GM18519 (cell line): ENCODE data around the gene GRIN2A.

ENCODE experiments used
- ATAC-seq: cut with Tn5 transposase; IDR thresholded peaks from one replicate; pipeline ENCODE4 v1.9.1; 2021; ENCODE audit warnings: mild to moderate bottlenecking, moderate library complexity; ENCODE audit not compliant: unreplicated experiment, low FRiP score

GRIN2A gene

GRCh38 chr16:10040136-10041080 is 141.8 kb downstream of the GRIN2A start:
- ATAC-seq: no peak

DNA sequence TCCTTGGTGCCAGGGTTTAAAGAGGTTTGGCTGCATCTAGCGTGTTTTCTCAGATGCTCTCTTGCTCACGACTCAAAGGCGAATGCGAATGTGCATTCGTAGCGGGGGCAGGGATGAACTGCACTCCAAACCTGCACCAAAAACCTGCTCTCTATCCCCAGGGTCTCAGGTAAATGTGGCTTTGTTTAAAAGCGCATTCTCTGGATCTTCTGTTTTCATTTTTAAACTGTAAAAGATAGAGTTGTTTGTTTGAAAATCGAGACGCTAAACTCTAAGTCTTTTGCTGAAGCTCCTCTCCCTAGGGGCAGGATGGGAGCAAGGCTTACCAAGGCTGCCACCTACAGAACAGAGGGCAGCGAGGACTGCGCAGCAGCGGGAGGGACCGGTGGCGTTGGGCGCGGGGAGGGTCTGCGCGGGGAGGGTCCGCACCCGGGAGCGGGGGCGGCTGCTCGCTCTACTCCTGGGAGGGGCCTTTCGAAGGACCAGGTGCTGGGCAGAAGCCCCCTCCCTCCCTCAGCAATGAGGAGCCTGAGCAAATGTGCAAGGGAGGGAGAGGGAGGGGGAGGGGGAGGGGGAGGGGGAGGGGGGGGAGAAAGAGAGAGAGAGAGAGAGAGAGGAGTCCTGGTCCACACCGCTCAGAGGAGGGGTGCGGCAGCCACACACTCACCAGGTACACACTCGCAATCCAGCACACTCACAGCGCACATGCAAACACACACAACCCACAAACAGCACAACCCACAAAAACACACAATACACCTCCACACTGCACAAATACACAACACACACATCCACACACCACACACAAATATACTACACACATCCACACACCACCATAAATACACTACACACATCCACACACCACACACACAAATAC is 142.8 kb downstream of the GRIN2A start:
- no peak for ATAC-seq

- ATAC-seq: no peak
Measured at GRCh38 chr16:10037751-10038150, 144.5 kb downstream of the GRIN2A start.

- ATAC-seq: no peak
Measured at GRCh38 chr16:10036956-10037355, 145.3 kb downstream of the GRIN2A start.

DNA sequence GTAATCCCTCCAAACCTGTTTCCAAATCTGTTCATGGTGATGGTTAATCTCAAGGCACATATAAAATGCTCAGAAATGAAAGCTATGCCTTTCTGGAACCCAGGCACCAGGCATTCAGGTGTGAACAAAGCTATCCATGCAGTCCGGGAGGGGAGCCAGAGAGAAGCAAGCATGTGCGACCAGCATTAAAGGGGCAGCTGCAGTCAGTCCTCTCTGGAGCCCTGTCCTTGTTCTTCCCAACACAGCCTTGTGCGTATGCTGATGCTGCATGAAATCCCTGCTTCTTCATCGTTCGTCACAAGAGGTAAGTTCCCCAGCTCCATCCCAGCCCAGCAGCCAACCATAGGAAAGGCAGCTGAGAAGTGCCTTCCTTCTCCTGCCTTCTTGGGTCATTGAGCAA is 148.7 kb downstream of the GRIN2A start:
- ATAC-seq: no peak

- ATAC-seq: no peak
Measured at GRCh38 chr16:10031955-10032354, 150.3 kb downstream of the GRIN2A start.

DNA sequence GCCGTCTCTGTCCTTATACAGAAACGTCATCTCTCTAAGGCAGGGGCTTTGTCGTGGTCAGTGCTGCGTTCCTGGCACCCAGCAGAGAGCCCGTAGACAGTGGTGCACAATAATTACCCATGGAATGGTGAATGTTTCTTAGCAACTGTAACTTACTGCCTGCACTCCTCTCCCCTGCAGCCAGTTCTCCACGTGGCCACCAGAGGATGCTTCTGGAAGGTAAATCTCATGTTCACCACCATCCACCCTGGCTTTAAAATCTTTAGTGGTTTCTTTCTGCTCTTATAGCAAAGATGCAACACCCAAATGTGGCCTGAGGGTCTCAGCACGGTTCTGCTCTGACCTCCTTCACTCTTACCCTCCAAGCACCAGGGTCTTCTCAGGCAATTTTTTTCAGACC is 150.8 kb downstream of the GRIN2A start:
- no peak for ATAC-seq

GRCh38 chr16:10028644-10029043 is 153.6 kb downstream of the GRIN2A start:
- ATAC-seq: no peak

DNA sequence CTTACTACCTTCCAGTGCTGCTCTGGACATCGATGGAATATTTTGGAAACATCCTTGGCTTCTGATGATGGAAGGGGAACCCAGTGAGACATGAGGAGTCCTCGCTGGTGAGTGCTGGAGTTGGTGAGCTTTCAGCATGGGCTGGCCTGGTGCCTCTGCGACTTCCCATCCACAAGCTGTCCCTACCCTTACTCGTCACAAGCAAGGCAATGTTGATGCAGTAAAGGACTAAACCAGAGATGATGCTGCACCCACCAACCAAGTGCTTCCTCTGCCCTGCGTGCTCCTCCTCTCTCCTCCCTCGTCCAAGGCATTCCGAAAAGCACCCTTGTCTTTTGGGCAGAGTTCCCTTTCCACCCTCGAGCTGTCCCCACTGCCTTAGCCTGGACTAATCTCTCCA is 154.7 kb downstream of the GRIN2A start:
- ATAC-seq: no peak

GRCh38 chr16:10026593-10026992 is 155.6 kb downstream of the GRIN2A start:
- no peak for ATAC-seq

DNA sequence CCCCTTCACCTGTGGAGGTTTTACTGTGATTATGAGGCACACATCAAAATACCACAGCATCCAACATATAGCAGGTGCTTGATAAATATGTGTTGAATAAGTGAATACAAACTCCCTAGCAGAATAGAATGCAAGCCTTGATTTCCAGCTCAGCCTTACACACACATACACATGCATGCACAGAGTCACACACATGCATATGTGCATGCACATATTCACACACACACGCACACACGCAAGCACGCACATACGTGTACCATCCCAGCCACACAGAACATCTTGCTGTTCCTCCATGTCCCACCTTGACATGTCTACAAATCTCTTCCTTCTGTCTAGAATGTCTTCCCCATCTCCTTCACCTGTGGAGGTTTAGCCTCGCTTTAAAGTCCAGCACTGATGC is 160.1 kb downstream of the GRIN2A start:
- ATAC-seq: no peak

DNA sequence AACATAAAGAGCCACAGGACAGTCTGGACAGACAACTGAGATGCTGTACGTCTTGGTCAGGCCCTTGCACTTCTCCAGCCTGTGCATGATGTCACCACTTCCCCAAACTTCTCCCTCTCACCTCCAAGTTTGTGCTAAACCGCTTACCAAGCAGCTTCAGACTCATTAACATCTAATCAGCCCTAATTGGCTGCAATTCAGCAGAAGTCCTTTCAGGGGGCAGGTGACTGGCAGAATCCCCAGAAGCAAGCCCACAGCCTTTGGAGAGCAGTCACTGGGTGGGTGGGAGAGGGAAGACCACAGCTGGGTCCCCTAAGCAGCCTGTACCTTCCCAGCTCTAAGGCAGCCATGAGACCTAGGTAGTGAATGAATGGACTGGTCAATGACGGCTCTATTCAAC is 161.4 kb downstream of the GRIN2A start:
- ATAC-seq: no peak

- ATAC-seq: no peak
Measured at GRCh38 chr16:10016752-10017151, 165.5 kb downstream of the GRIN2A start.

- no peak for ATAC-seq
Measured at GRCh38 chr16:10015397-10015796, 166.8 kb downstream of the GRIN2A start.

DNA sequence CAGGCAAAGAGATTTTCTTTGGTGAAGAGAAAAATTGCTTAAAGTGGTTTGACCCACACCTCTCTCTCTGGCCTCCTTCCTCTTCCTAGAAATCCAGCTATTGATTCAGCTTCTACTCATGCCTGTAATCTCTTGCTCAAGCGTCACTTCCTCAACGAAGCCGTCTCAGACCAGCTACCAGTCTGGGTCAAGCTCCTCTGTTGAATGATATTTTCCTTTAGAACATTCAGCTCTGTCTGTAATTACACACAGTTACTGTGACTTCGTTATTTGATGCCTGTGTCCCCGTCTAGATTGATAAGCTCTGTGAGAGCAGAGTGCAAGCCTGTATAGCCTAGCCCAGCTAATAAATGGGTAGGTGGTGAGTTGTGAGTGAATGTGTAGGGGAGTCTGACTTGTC is 168.5 kb downstream of the GRIN2A start:
- no peak for ATAC-seq

DNA sequence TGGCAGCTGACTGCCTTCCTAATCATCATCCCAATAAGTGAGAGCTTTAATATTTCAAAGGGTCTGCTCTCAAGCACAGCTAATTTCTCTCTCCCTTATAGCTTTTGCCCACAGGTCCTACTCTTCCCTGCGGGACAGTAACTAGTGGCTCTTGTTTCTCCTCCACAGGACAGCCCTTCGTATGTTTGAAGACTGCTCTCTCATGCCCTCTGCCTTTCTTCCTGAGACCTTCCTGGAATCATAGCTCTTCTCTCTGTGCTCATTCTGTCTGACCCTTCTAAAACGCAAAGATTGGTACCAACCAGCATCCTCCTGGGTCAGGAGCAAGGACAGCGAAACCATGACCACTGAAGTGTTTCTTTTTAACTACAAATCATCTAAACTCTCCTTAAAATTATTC is 168.9 kb downstream of the GRIN2A start:
- ATAC-seq: no peak

- no peak for ATAC-seq
Measured at GRCh38 chr16:10009684-10010083, 172.5 kb downstream of the GRIN2A start.

GRCh38 chr16:10003486-10003885 is 178.7 kb downstream of the GRIN2A start:
- no peak for ATAC-seq

GRCh38 chr16:10001258-10001775 is 180.9 kb downstream of the GRIN2A start:
- no peak for ATAC-seq

DNA sequence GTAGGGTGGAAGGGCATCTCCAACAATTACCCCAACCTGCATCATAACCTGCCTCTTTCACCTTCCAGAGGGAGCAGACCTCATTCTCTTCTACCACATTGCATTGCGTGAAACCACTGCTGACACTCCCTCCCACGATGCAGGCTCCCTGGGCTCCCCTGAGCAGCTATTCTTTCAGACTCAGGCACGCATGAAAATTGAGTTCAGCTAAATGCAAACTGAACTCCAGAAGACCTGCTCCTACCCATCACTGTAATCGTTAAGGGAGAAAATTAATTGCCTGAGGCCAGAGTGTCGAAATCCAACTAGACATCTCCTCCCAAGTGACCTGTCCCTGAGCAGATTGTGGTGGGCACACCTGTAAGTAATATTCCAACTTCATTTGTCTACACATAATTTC is 186.0 kb downstream of the GRIN2A start:
- ATAC-seq: no peak

DNA sequence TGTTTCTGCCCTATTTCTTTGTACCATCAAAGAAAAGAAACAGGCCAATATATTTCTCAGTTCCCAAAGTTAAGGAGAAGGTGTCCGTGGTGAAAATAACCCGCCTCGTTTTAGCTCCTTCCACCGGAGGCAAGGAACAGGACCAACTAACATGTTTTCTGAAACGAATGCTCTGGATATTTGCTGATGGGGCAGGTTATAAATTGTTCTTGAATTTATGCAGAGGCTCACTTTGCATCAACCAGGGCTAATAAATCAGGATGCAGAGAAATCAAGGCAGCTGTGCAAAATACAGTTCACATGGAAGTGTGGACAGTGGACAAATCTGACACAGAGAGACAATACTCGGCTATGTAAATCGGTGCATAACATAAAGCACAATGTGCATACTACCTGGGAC is 189.8 kb downstream of the GRIN2A start:
- ATAC-seq: no peak
